ENCODE measurements around the gene HTRA2. TPM values are rescaled to one million over a fixed set of nuclear protein-coding genes. Genes with fewer than 3 reads are reported as not detected.
"Not testable (repeated sequence)": the region's sequence is repeated elsewhere in the genome, so short reads cannot be mapped to it uniquely, and the experiment has no call there.

The HTRA2 gene
- 25.1 to 26.1 TPM (median 25.7 TPM) in 3 replicates for total RNA-seq

GRCh38 chr2:74529357-74530238 is at the start of gene HTRA2, which contains the start of gene AUP1:
Gene HTRA2 (plus strand): TSS chr2:74529933. CDS start chr2:74530007, 74 bp downstream.
Gene AUP1 (minus strand): TSS chr2:74529706. CDS start chr2:74529629, 77 bp downstream.
- Mint-ChIP-seq H3K9me3 (peaks cover 6% of the 10 kb centered on the region), H3K27me3 (ENCODE audit: low read depth) (no peaks in the 10 kb centered on the region), H3K36me3 (peaks cover 24% of the 10 kb centered on the region), H3K4me1 (peaks cover 27% of the 10 kb centered on the region), H3K27ac (peak within 1 kb of the TSS; percentile 89), H3K4me3 (peak within 1 kb of the TSS; percentile 90)
- TF ChIP-seq CTCF (IDR thresholded peaks at IDR 0.05; ENCODE audit: unreplicated experiment), result no peak
- peak; percentile 86 to 91 for DNase-seq (ENCODE audit: low spot score in 2 of 2, unreplicated experiment in 2 of 2)

- Mint-ChIP-seq H3K27ac (no peak overlapping the region), H3K36me3 (peaks cover 12% of the 10 kb centered on the region), H3K27me3 (ENCODE audit: low read depth) (no peaks in the 10 kb centered on the region), H3K4me1 (peaks cover 18% of the 10 kb centered on the region), H3K4me3 (peak overlapping the region; percentile 100), H3K9me3 (no peaks in the 10 kb centered on the region)
- no peak for DNase-seq (ENCODE audit: low spot score in 2 of 2, unreplicated experiment in 2 of 2)
- TF ChIP-seq CTCF (IDR thresholded peaks at IDR 0.05; ENCODE audit: unreplicated experiment), result no peak
These were observed 48.3 kb upstream of the HTRA2 start for GRCh38 chr2:74481431-74481830.

GRCh38 chr2:74481961-74482800 is 47.6 kb upstream of the HTRA2 start:
- Mint-ChIP-seq H3K4me3 (peak overlapping the region; percentile 100), H3K9me3 (no peaks in the 10 kb centered on the region), H3K27ac (peak overlapping the region; percentile 99), H3K4me1 (peaks cover 18% of the 10 kb centered on the region), H3K27me3 (ENCODE audit: low read depth) (no peaks in the 10 kb centered on the region), H3K36me3 (peaks cover 9% of the 10 kb centered on the region)
- DNase-seq (ENCODE audit: low spot score in 2 of 2, unreplicated experiment in 2 of 2), result peak in 1 of 2 experiments; percentile 69
- TF ChIP-seq CTCF (IDR thresholded peaks at IDR 0.05; ENCODE audit: unreplicated experiment), result no peak

GRCh38 chr2:74482801-74483674 is 46.7 kb upstream of the HTRA2 start, which contains the start of the genes CCDC142 and TTC31:
Gene CCDC142 (minus strand): TSS chr2:74482998. CDS start chr2:74482837, 161 bp downstream.
Gene TTC31 (plus strand): TSS chr2:74483081. CDS start chr2:74483096, 15 bp downstream.
- peak within 1 kb of the TSS; percentile 99 for H3K27ac Mint-ChIP-seq
- peak; percentile 67 for TF ChIP-seq CTCF (IDR thresholded peaks at IDR 0.05; ENCODE audit: unreplicated experiment)
- H3K9me3 Mint-ChIP-seq, result no peaks in the 10 kb centered on the region
- peaks cover 4% of the 10 kb centered on the region for H3K36me3 Mint-ChIP-seq
- H3K4me1 Mint-ChIP-seq, result peaks cover 18% of the 10 kb centered on the region
- DNase-seq (ENCODE audit: low spot score in 2 of 2, unreplicated experiment in 2 of 2), result peak; percentile 75 to 93
- H3K27me3 Mint-ChIP-seq (ENCODE audit: low read depth), result no peaks in the 10 kb centered on the region
- peak within 1 kb of the TSS; percentile 100 for H3K4me3 Mint-ChIP-seq

- not testable (repeated sequence) for DNase-seq (ENCODE audit: low spot score in 2 of 2, unreplicated experiment in 2 of 2); H3K9me3 Mint-ChIP-seq; H3K27me3 Mint-ChIP-seq (ENCODE audit: low read depth); H3K36me3 Mint-ChIP-seq
- Mint-ChIP-seq H3K4me3 (peak overlapping the region; percentile 100), H3K27ac (peak overlapping the region; percentile 99), H3K4me1 (peaks cover 18% of the 10 kb centered on the region)
These were observed 46.0 kb upstream of the HTRA2 start for GRCh38 chr2:74483675-74484164.
